ENCODE measurements around the gene CLIP2.
"Not testable (repeated sequence)": the region's sequence is repeated elsewhere in the genome, so short reads cannot be mapped to it uniquely, and the experiment has no call there.

The CLIP2 gene

GRCh38 chr7:74311305-74311744 lies 22.1 kb downstream of the CLIP2 start:
- TF ChIP-seq CTCF (conservative IDR thresholded peaks at IDR 0.05; ENCODE audit: low read length) = no peak
- no peak for DNase-seq (ENCODE audit: low read depth)
- no peak overlapping the region for H3K4me3 ChIP-seq (ENCODE audit: low read length)

- H3K4me3 ChIP-seq (ENCODE audit: low read length) = no peak overlapping the region
- no peak for DNase-seq (ENCODE audit: low read depth)
- TF ChIP-seq CTCF (conservative IDR thresholded peaks at IDR 0.05; ENCODE audit: low read length) = no peak
These were observed 23.3 kb downstream of the CLIP2 start for GRCh38 chr7:74312418-74313028.

- not testable (repeated sequence) for DNase-seq (ENCODE audit: low read depth); H3K4me3 ChIP-seq (ENCODE audit: low read length)
These were observed 26.7 kb downstream of the CLIP2 start for GRCh38 chr7:74315891-74316290.

GRCh38 chr7:74317146-74317782 lies 28.1 kb downstream of the CLIP2 start:
- no peak for DNase-seq (ENCODE audit: low read depth)
- no peak overlapping the region for H3K4me3 ChIP-seq (ENCODE audit: low read length)

GRCh38 chr7:74318043-74318442 lies 28.8 kb downstream of the CLIP2 start:
- TF ChIP-seq CTCF (conservative IDR thresholded peaks at IDR 0.05; ENCODE audit: low read length) = no peak
- no peak for DNase-seq (ENCODE audit: low read depth)
- no peak overlapping the region for H3K4me3 ChIP-seq (ENCODE audit: low read length)

More at GRCh38 chr7:74317146-74317782, 28.1 kb downstream of the CLIP2 start:
- TF ChIP-seq CTCF (conservative IDR thresholded peaks at IDR 0.05; ENCODE audit: low read length) = no peak

- no peak for DNase-seq (ENCODE audit: low read depth)
- TF ChIP-seq CTCF (conservative IDR thresholded peaks at IDR 0.05; ENCODE audit: low read length) = no peak
- H3K4me3 ChIP-seq (ENCODE audit: low read length) = no peak overlapping the region
These were observed 31.5 kb downstream of the CLIP2 start for GRCh38 chr7:74320645-74321221.

- not testable (repeated sequence) for H3K4me3 ChIP-seq (ENCODE audit: low read length); DNase-seq (ENCODE audit: low read depth)
These were observed 33.7 kb downstream of the CLIP2 start for GRCh38 chr7:74322892-74323291.

GRCh38 chr7:74324531-74325209 lies 35.5 kb downstream of the CLIP2 start:
- DNase-seq (ENCODE audit: low read depth) = no peak
- no peak overlapping the region for H3K4me3 ChIP-seq (ENCODE audit: low read length)
- TF ChIP-seq CTCF (conservative IDR thresholded peaks at IDR 0.05; ENCODE audit: low read length) = no peak
